ENCODE results near the gene MGAT3.

- TF ChIP-seq CTCF (IDR thresholded peaks at IDR 0.05; ENCODE audit: poor library complexity) (no peak), EZH2 (IDR thresholded peaks at IDR 0.05; ENCODE audit: borderline replicate concordance) (no peak), EZH2phosphoT487 (IDR thresholded peaks at IDR 0.05; ENCODE audit: low read depth, severe bottlenecking, unreplicated experiment) (no peak)
Measured at GRCh38 chr22:39446239-39446721, 10.5 kb upstream of the MGAT3 start.
